IMR-90 (cell line): ENCODE results near the gene TAL1. TPM values are rescaled to one million over a fixed set of nuclear protein-coding genes. Genes with fewer than 3 reads are reported as not detected.

ENCODE experiments used
- ATAC-seq: fragments of 200-7000 bp; cut with Tn5 transposase; 2 replicates; pipeline ENCODE4 v1.9.1; 2020; ENCODE audit warnings: low read depth, mild to moderate bottlenecking, moderate library complexity
- BruUV-seq: library from RNA; stranded (reverse); fragments of 400-500 nt; replicated peaks from 2 replicates; lab custom pipeline; 2021; lab: Mats Ljungman, UMichigan
- CTCF ChIA-PET: fragments of 300-600 bp; formaldehyde crosslinking; extraction: SDS; loops from one replicate; lab custom pipeline; 2021; ENCODE audit warnings: antibody characterized with exemption; lab: Yijun Ruan, JAX
- POLR2A ChIA-PET: fragments of 300-600 bp; sonication (Branson Sonifier 250); formaldehyde crosslinking; loops from one replicate; lab custom pipeline; 2022; ENCODE audit warnings: antibody characterized with exemption; ENCODE audit not compliant: unreplicated experiment; lab: Charles Lee
- DNase-seq: peaks from one replicate; pipeline ENCODE4 v3.0.0; 2013
- H2AFZ ChIP-seq: replicated peaks from 2 replicates; pipeline ENCODE3; 2013; ENCODE audit warnings: low read length, mild to moderate bottlenecking; ENCODE audit not compliant: poor library complexity
- H2AK5ac ChIP-seq: 2 replicates; pipeline ENCODE4 v1.6.1; 2013; ENCODE audit warnings: low read depth, low read length, inconsistent platforms
- H2AK9ac ChIP-seq: replicated peaks from 2 replicates; pipeline ENCODE3; 2013; ENCODE audit warnings: mild to moderate bottlenecking, low read depth, low read length, moderate library complexity; ENCODE audit not compliant: poor library complexity
- H2BK120ac ChIP-seq: 2 replicates; pipeline ENCODE4 v1.6.1; 2013; ENCODE audit warnings: low read depth, low read length, inconsistent platforms
- H2BK15ac ChIP-seq: 3 replicates; pipeline ENCODE4 v1.6.1; 2013; ENCODE audit warnings: low read depth, low read length, inconsistent platforms
- H2BK20ac ChIP-seq: 2 replicates; pipeline ENCODE4 v1.6.1; 2013; ENCODE audit warnings: low read depth, mild to moderate bottlenecking, inconsistent platforms, low read length, moderate library complexity
- H2BK5ac ChIP-seq: 2 replicates; pipeline ENCODE4 v1.6.1; 2013; ENCODE audit warnings: mild to moderate bottlenecking, low read depth, low read length, inconsistent platforms; ENCODE audit not compliant: poor library complexity, severe bottlenecking
- H3K14ac ChIP-seq: replicated peaks from 2 replicates; pipeline ENCODE4 v1.6.1; 2013; ENCODE audit warnings: low read depth, low read length, inconsistent platforms
- H3K18ac ChIP-seq: 2 replicates; pipeline ENCODE4 v1.6.1; 2013; ENCODE audit warnings: low read depth, low read length, control low read depth
- H3K23ac ChIP-seq: 2 replicates; pipeline ENCODE4 v1.6.1; 2013; ENCODE audit warnings: low read depth, low read length, inconsistent platforms
- H3K27ac ChIP-seq: 2 replicates; pipeline ENCODE4 v1.5.1; 2013; ENCODE audit warnings: mild to moderate bottlenecking, control low read depth, low read length; ENCODE audit not compliant: insufficient read depth
- H3K27me3 ChIP-seq: 2 replicates; pipeline ENCODE4 v1.6.1; 2013; ENCODE audit warnings: low read length; ENCODE audit not compliant: control insufficient read depth, insufficient read depth
- H3K36me3 ChIP-seq: 2 replicates; pipeline ENCODE4 v1.6.1; 2013; ENCODE audit warnings: low read length, mixed read lengths; ENCODE audit not compliant: control insufficient read depth, insufficient read depth
- H3K4ac ChIP-seq: 2 replicates; pipeline ENCODE4 v1.6.1; 2013; ENCODE audit warnings: low read depth, low read length, inconsistent platforms
- H3K4me1 ChIP-seq: 2 replicates; pipeline ENCODE4 v1.6.1; 2013; ENCODE audit warnings: low read length, mixed read lengths; ENCODE audit not compliant: control insufficient read depth, insufficient read depth
- H3K4me2 ChIP-seq: 2 replicates; pipeline ENCODE4 v1.6.1; 2013; ENCODE audit warnings: low read depth, mild to moderate bottlenecking, control low read depth, low read length, moderate library complexity
- H3K4me3 ChIP-seq: 2 replicates; pipeline ENCODE4 v1.5.1; 2013; ENCODE audit warnings: low read depth, mild to moderate bottlenecking, control low read depth, low read length, moderate library complexity; ENCODE audit not compliant: insufficient read depth
- H3K56ac ChIP-seq: 2 replicates; pipeline ENCODE4 v1.6.1; 2013; ENCODE audit warnings: low read length, inconsistent platforms; ENCODE audit not compliant: insufficient read depth; ENCODE audit errors: extremely low read depth
- H3K79me1 ChIP-seq, 2 experiments: 2 replicates each; pipeline ENCODE4 v1.6.1; 2013; ENCODE audit warnings: low read length in 2 of 2, inconsistent platforms in 1 of 2, low read depth in 1 of 2
- H3K9ac ChIP-seq: 2 replicates; pipeline ENCODE4 v1.6.1; 2013; ENCODE audit warnings: low read depth, low read length, control low read depth
- H3K9me1 ChIP-seq: 2 replicates; pipeline ENCODE4 v1.6.1; 2013; ENCODE audit warnings: low read length, inconsistent platforms; ENCODE audit not compliant: insufficient read depth
- H3K9me3 ChIP-seq: 2 replicates; pipeline ENCODE4 v1.6.1; 2013; ENCODE audit warnings: low read length; ENCODE audit not compliant: control insufficient read depth, insufficient read depth
- H4K20me1 ChIP-seq: 2 replicates; pipeline ENCODE4 v1.6.1; 2013; ENCODE audit warnings: low read length, inconsistent platforms; ENCODE audit not compliant: insufficient read depth
- H4K5ac ChIP-seq: 2 replicates; pipeline ENCODE4 v1.6.1; 2013; ENCODE audit warnings: mild to moderate bottlenecking, low read depth, low read length, control low read depth
- H4K8ac ChIP-seq, 2 experiments: 2 replicates each; pipeline ENCODE4 v1.6.1; 2013; ENCODE audit warnings: low read depth in 2 of 2, low read length in 2 of 2, control low read depth in 1 of 2, inconsistent platforms in 1 of 2
- H4K91ac ChIP-seq: 2 replicates; pipeline ENCODE4 v1.6.1; 2013; ENCODE audit warnings: low read depth, low read length, inconsistent platforms; ENCODE audit not compliant: insufficient read depth
- BHLHE40 ChIP-seq: fragments of 150-350 bp; IDR thresholded peaks from 2 replicates; pipeline ENCODE4 v1.6.1; 2016; ENCODE audit warnings: mild to moderate bottlenecking, low read depth, low read length
- CEBPB ChIP-seq: IDR thresholded peaks from 2 replicates; pipeline ENCODE4 v1.6.1; 2012; ENCODE audit warnings: low read depth, low read length, improper control_type of control experiment
- CHD1 ChIP-seq: IDR thresholded peaks from 2 replicates; pipeline ENCODE4 v1.6.1; 2012; ENCODE audit warnings: low read depth, low read length, improper control_type of control experiment
- FOS ChIP-seq: fragments of 150-350 bp; IDR thresholded peaks from 2 replicates; pipeline ENCODE4 v1.6.1; 2016; ENCODE audit warnings: low read depth, low read length
- MAFK ChIP-seq: IDR thresholded peaks from 2 replicates; pipeline ENCODE4 v1.6.1; 2012; ENCODE audit warnings: low read depth, low read length, improper control_type of control experiment
- MAZ ChIP-seq: IDR thresholded peaks from 2 replicates; pipeline ENCODE4 v1.6.1; 2012; ENCODE audit warnings: low read depth, mild to moderate bottlenecking, low read length, improper control_type of control experiment, moderate library complexity, borderline replicate concordance
- NFE2L2 ChIP-seq: fragments of 150-350 bp; IDR thresholded peaks from 2 replicates; pipeline ENCODE4 v1.6.1; 2016; ENCODE audit warnings: low read depth, mild to moderate bottlenecking, low read length
- POLR2A ChIP-seq: IDR thresholded peaks from 2 replicates; pipeline ENCODE4 v1.6.1; 2012; ENCODE audit warnings: mild to moderate bottlenecking, low read depth, low read length
- RAD21 ChIP-seq: IDR thresholded peaks from 2 replicates; pipeline ENCODE4 v1.6.1; 2012; ENCODE audit warnings: low read length, improper control_type of control experiment
- RFX5 ChIP-seq: IDR thresholded peaks from 2 replicates; pipeline ENCODE4 v1.8.0; 2012; ENCODE audit warnings: low read depth, mild to moderate bottlenecking, low read length, moderate library complexity
- SMC3 ChIP-seq: fragments of 150-350 bp; IDR thresholded peaks from 2 replicates; pipeline ENCODE4 v1.6.1; 2016; ENCODE audit warnings: low read depth, mild to moderate bottlenecking, antibody characterized with exemption, low read length, moderate library complexity
- WGBS, 2 experiments: methylation state at CpG; one replicate each; pipeline versions ENCODE4 v1.1.5 to v1.1.7; 2013; ENCODE audit warnings: missing lambda C conversion rate in 2 of 2; ENCODE audit not compliant: insufficient read length in 1 of 2; ENCODE audit errors: extremely low coverage in 2 of 2; 5-methylcytosine and 5-hydroxymethylcytosine counted together
- dilution Hi-C: fragments of 300-500 bp; cut with HindIII; formaldehyde crosslinking; loops from one replicate; pipeline ENCODE4 v1.14.3; 2018; ENCODE audit warnings: low sequenced_read_pairs; ENCODE audit not compliant: unreplicated experiment
- in situ Hi-C: fragments of 300-500 bp; cut with MboI; formaldehyde crosslinking; loops from 3 replicates; pipeline ENCODE4 v1.14.3; 2019; ENCODE audit warnings: low sequenced_read_pairs, inconsistent platforms, mixed read lengths
- intact Hi-C: fragments of 100-400 bp; cut with micrococcal nuclease; formaldehyde crosslinking; loops from 2 replicates; pipeline ENCODE4 v1.10.0; 2022
- polyA plus RNA-seq, 3 experiments: library from polyadenylated mRNA; depleted of rRNA; stranded (reverse); fragments of >200 nt; gene quantifications; 2 replicates each; pipeline ENCODE4 v1.2.3, GENCODE V29; 2012; ENCODE audit warnings: low replicate concordance in 1 of 3
- total RNA-seq: library from RNA; depleted of rRNA; stranded (reverse); fragments of >200 nt; gene quantifications from 2 replicates; pipeline ENCODE4 v1.2.3, GENCODE V29; 2012
- TF ChIP-seq, protein P1 (sequence below): fragments of 150-350 bp; IDR thresholded peaks from 2 replicates; pipeline ENCODE4 v1.6.1; 2017; ENCODE audit warnings: mild to moderate bottlenecking, antibody characterized with exemption, low read length, low read depth
- TF ChIP-seq, protein P2 (sequence below): fragments of 150-350 bp; IDR thresholded peaks from 2 replicates; pipeline ENCODE4 v1.6.1; 2016; ENCODE audit warnings: low read depth, mild to moderate bottlenecking, low read length, moderate library complexity, borderline replicate concordance

TAL1 gene
- total and polyA plus RNA-seq, 2 of the 4 experiments (the other 2 are of a cell fraction), result not detected

DNA sequence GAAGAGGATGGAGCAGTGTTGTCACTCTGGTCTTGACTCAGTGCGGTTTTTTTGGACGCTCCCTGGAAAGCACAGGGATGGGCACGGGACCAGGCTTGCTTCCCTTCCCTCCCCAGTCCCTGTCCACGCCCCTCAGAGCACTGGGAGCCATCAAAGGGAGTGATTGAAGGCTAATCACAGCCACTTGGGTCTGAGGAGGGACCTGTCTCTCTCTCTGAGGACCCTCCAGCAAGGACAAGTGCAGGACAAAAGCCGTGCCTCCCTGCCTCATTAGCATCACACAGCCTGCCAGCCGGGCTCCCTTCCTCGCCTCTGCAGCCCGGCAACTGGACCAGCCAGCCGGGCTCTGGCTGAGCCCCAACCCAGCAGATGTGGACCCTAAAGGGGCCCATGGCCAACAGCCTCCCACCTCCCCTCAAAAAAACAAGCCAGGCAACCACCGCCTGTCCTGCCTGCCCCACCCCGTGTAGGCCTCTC is 23.6 kb downstream of the TAL1 start:
- BruUV-seq, result no TSS peak
- H3K27me3 ChIP-seq, result peaks cover 17% of the 10 kb centered on the region
- DNase-seq (no peak), ATAC-seq (no peak)
- ChIA-PET POLR2A (no interaction called here), CTCF (no interaction called here)
- no peaks in the 10 kb centered on the region for H3K9me1 ChIP-seq
- no peak for TF ChIP-seq MAFK
- TF ChIP-seq, protein P1, sequence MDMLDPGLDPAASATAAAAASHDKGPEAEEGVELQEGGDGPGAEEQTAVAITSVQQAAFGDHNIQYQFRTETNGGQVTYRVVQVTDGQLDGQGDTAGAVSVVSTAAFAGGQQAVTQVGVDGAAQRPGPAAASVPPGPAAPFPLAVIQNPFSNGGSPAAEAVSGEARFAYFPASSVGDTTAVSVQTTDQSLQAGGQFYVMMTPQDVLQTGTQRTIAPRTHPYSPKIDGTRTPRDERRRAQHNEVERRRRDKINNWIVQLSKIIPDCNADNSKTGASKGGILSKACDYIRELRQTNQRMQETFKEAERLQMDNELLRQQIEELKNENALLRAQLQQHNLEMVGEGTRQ, result no peak
- TF ChIP-seq RFX5, result no peak
- TF ChIP-seq FOS, result no peak
- no peak for TF ChIP-seq POLR2A
- no peak for TF ChIP-seq NFE2L2
- TF ChIP-seq CHD1, result no peak
- TF ChIP-seq BHLHE40, result no peak
- no peak for TF ChIP-seq RAD21
- TF ChIP-seq SMC3, result no peak
- TF ChIP-seq CEBPB, result no peak
- TF ChIP-seq, protein P2, sequence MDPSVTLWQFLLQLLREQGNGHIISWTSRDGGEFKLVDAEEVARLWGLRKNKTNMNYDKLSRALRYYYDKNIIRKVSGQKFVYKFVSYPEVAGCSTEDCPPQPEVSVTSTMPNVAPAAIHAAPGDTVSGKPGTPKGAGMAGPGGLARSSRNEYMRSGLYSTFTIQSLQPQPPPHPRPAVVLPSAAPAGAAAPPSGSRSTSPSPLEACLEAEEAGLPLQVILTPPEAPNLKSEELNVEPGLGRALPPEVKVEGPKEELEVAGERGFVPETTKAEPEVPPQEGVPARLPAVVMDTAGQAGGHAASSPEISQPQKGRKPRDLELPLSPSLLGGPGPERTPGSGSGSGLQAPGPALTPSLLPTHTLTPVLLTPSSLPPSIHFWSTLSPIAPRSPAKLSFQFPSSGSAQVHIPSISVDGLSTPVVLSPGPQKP, result no peak
- TF ChIP-seq MAZ, result no peak
- H3K14ac ChIP-seq, result no peak overlapping the region
- H2BK15ac ChIP-seq, result no peak overlapping the region
- H3K18ac ChIP-seq, result no peak overlapping the region
- H2AK5ac ChIP-seq, result no peak overlapping the region
- no peak overlapping the region for H2AK9ac ChIP-seq
- H3K4me1 ChIP-seq, result no peaks in the 10 kb centered on the region
- H2BK20ac ChIP-seq, result no peak overlapping the region
- H2AFZ ChIP-seq, result no peak overlapping the region
- H3K36me3 ChIP-seq, result no peaks in the 10 kb centered on the region
- no peak overlapping the region for H3K4ac ChIP-seq
- H3K4me3 ChIP-seq, result no peak overlapping the region
- intact Hi-C loops (no loop called here), in situ Hi-C loops (no loop called here), dilution Hi-C loops (no loop called here)
- no peaks in the 10 kb centered on the region for H3K9me3 ChIP-seq
- H2BK5ac ChIP-seq, result no peak overlapping the region
- H3K79me1 ChIP-seq, result no peaks in the 10 kb centered on the region
- H3K4me2 ChIP-seq, result no peak overlapping the region
- H4K20me1 ChIP-seq, result no peaks in the 10 kb centered on the region
- H3K23ac ChIP-seq, result no peak overlapping the region
- H2BK120ac ChIP-seq, result no peak overlapping the region
- no peak overlapping the region for H4K8ac ChIP-seq
- WGBS, 2 experiments, result no CpG with 5 or more reads among the region's 11 CpGs
- no peak overlapping the region for H4K91ac ChIP-seq
- no peak overlapping the region for H3K27ac ChIP-seq
- H3K56ac ChIP-seq, result no peak overlapping the region
- no peak overlapping the region for H4K5ac ChIP-seq
- no peak overlapping the region for H3K9ac ChIP-seq
